Ovary (tissue), 3 donors: ENCODE measurements around the gene ANKMY1.

ENCODE experiments used
- CTCF ChIP-seq, 3 donors: fragments of 450-650 bp in 2 of 3; fragments of 200-600 bp in 1 of 3; IDR thresholded peaks; one replicate each; pipeline versions ENCODE4 v1.5.1 to v1.8.0; 2016 to 2022; ENCODE audit warnings: antibody characterized with exemption in 3 of 3, mild to moderate bottlenecking in 1 of 3
- POLR2A ChIP-seq: fragments of 450-650 bp; IDR thresholded peaks from one replicate; pipeline ENCODE4 v1.6.1; 2017; ENCODE audit warnings: antibody characterized with exemption, mild to moderate bottlenecking, moderate library complexity
- donor health status: DM: no; HTN: no; CAD: no.

- no peak for TF ChIP-seq CTCF (IDR thresholded peaks at IDR 0.05)
- peak; percentile 72 for TF ChIP-seq POLR2A
Measured at GRCh38 chr2:240560084-240560479, 2.3 kb upstream of the ANKMY1 start, which contains the start of gene DUSP28.
